Measurements from ENCODE around the gene BCL2L1.
A peak's percentile ranks its signal among the peaks of the same experiment; 100 is the strongest.
"Not testable (repeated sequence)": the region's sequence is repeated elsewhere in the genome, so short reads cannot be mapped to it uniquely, and the experiment has no call there.

Gene BCL2L1

GRCh38 chr20:31661625-31662371, 60.9 kb downstream of the BCL2L1 start:
- peaks cover 39 to 64% of the 10 kb centered on the region in 2 donors for H3K4me1 Mint-ChIP-seq
- DNase-seq (peak; percentile 52), ATAC-seq (replicated peaks) (peak; percentile 81 to 83)
- peaks cover 48 to 62% of the 10 kb centered on the region in 2 donors for H3K36me3 Mint-ChIP-seq
- H3K27ac Mint-ChIP-seq = peak overlapping the region; percentile 88
- peak overlapping the region; percentile 71 to 75 for H3K4me3 Mint-ChIP-seq
- H3K27me3 Mint-ChIP-seq = no peaks in the 10 kb centered on the region
- H3K9me3 Mint-ChIP-seq = no peaks in the 10 kb centered on the region

GRCh38 chr20:31654534-31654933, 68.1 kb downstream of the BCL2L1 start:
- Mint-ChIP-seq H3K27ac (no peak overlapping the region), H3K4me3 (no peak overlapping the region), H3K27me3 (no peaks in the 10 kb centered on the region), H3K4me1 (peaks cover 5 to 16% of the 10 kb centered on the region in 2 donors), H3K36me3 (peaks cover 1 to 4% of the 10 kb centered on the region in 2 donors), H3K9me3 (no peaks in the 10 kb centered on the region)
- ATAC-seq (replicated peaks) (no peak), DNase-seq (no peak)

- no peaks in the 10 kb centered on the region for H3K9me3 Mint-ChIP-seq
- DNase-seq (no peak), ATAC-seq (replicated peaks) (peak in 1 of 2 donors; percentile 23)
- H3K4me1 Mint-ChIP-seq = peaks cover 5 to 16% of the 10 kb centered on the region in 2 donors
- peaks cover 0 to under 1% of the 10 kb centered on the region in 2 donors for H3K36me3 Mint-ChIP-seq
- no peak overlapping the region for H3K27ac Mint-ChIP-seq
- no peaks in the 10 kb centered on the region for H3K27me3 Mint-ChIP-seq
- H3K4me3 Mint-ChIP-seq = no peak overlapping the region
Observed at GRCh38 chr20:31653561-31653960, 69.1 kb downstream of the BCL2L1 start.

GRCh38 chr20:31652917-31653396, 69.7 kb downstream of the BCL2L1 start:
- ATAC-seq (replicated peaks) (no peak), DNase-seq (no peak)
- no peaks in the 10 kb centered on the region for H3K27me3 Mint-ChIP-seq
- no peak overlapping the region for H3K27ac Mint-ChIP-seq
- no peak overlapping the region for H3K4me3 Mint-ChIP-seq
- peaks cover 5 to 16% of the 10 kb centered on the region in 2 donors for H3K4me1 Mint-ChIP-seq
- no peaks in the 10 kb centered on the region for H3K36me3 Mint-ChIP-seq
- no peaks in the 10 kb centered on the region for H3K9me3 Mint-ChIP-seq

GRCh38 chr20:31648104-31648503, 74.6 kb downstream of the BCL2L1 start:
- H3K27me3 Mint-ChIP-seq; ATAC-seq (replicated peaks); H3K4me3 Mint-ChIP-seq; H3K36me3 Mint-ChIP-seq; H3K27ac Mint-ChIP-seq; DNase-seq; H3K9me3 Mint-ChIP-seq: not testable (repeated sequence)
- H3K4me1 Mint-ChIP-seq = peaks cover 5 to 18% of the 10 kb centered on the region in 2 donors

GRCh38 chr20:31644701-31645100, 78.0 kb downstream of the BCL2L1 start:
- no peak overlapping the region for H3K4me3 Mint-ChIP-seq
- no peaks in the 10 kb centered on the region for H3K36me3 Mint-ChIP-seq
- ATAC-seq (replicated peaks) (no peak), DNase-seq (no peak)
- H3K27ac Mint-ChIP-seq = no peak overlapping the region
- H3K27me3 Mint-ChIP-seq = peaks cover 6 to 11% of the 10 kb centered on the region in 2 donors
- H3K4me1 Mint-ChIP-seq = peaks cover 3 to 7% of the 10 kb centered on the region in 2 donors
- no peaks in the 10 kb centered on the region for H3K9me3 Mint-ChIP-seq

GRCh38 chr20:31643522-31643921, 79.1 kb downstream of the BCL2L1 start:
- peaks cover 3 to 6% of the 10 kb centered on the region in 2 donors for H3K4me1 Mint-ChIP-seq
- no peaks in the 10 kb centered on the region for H3K36me3 Mint-ChIP-seq
- no peak for DNase-seq
- no peak for ATAC-seq (replicated peaks)
- H3K27me3 Mint-ChIP-seq = peaks cover 6 to 11% of the 10 kb centered on the region in 2 donors
- no peak overlapping the region for H3K4me3 Mint-ChIP-seq
- no peak overlapping the region for H3K27ac Mint-ChIP-seq
- H3K9me3 Mint-ChIP-seq = no peaks in the 10 kb centered on the region

- ATAC-seq (replicated peaks) (no peak), DNase-seq (no peak)
- Mint-ChIP-seq H3K4me1 (peaks cover 3 to 11% of the 10 kb centered on the region in 2 donors), H3K27ac (no peak overlapping the region), H3K27me3 (peaks cover 6 to 11% of the 10 kb centered on the region in 2 donors), H3K4me3 (no peak overlapping the region), H3K36me3 (no peaks in the 10 kb centered on the region), H3K9me3 (no peaks in the 10 kb centered on the region)
Observed at GRCh38 chr20:31642837-31643236, 79.8 kb downstream of the BCL2L1 start.

- H3K36me3 Mint-ChIP-seq = no peaks in the 10 kb centered on the region
- peaks cover 3 to 11% of the 10 kb centered on the region in 2 donors for H3K4me1 Mint-ChIP-seq
- no peak overlapping the region for H3K27ac Mint-ChIP-seq
- H3K27me3 Mint-ChIP-seq = peaks cover 6 to 11% of the 10 kb centered on the region in 2 donors
- ATAC-seq (replicated peaks) = no peak
- H3K9me3 Mint-ChIP-seq = no peaks in the 10 kb centered on the region
- DNase-seq = no peak
- H3K4me3 Mint-ChIP-seq = no peak overlapping the region
Observed at GRCh38 chr20:31641391-31641790, 81.3 kb downstream of the BCL2L1 start.

GRCh38 chr20:31640259-31640658, 82.4 kb downstream of the BCL2L1 start:
- Mint-ChIP-seq H3K27me3 (peaks cover 6 to 11% of the 10 kb centered on the region in 2 donors), H3K9me3 (no peaks in the 10 kb centered on the region), H3K27ac (no peak overlapping the region), H3K36me3 (no peaks in the 10 kb centered on the region), H3K4me1 (peaks cover 3 to 11% of the 10 kb centered on the region in 2 donors), H3K4me3 (no peak overlapping the region)
- no peak for ATAC-seq (replicated peaks)
- DNase-seq = no peak

GRCh38 chr20:31638816-31639215, 83.9 kb downstream of the BCL2L1 start:
- no peaks in the 10 kb centered on the region for H3K36me3 Mint-ChIP-seq
- ATAC-seq (replicated peaks) (no peak), DNase-seq (no peak)
- H3K27me3 Mint-ChIP-seq = peaks cover 6 to 11% of the 10 kb centered on the region in 2 donors
- no peaks in the 10 kb centered on the region for H3K9me3 Mint-ChIP-seq
- no peak overlapping the region for H3K27ac Mint-ChIP-seq
- peaks cover 3 to 11% of the 10 kb centered on the region in 2 donors for H3K4me1 Mint-ChIP-seq
- no peak overlapping the region for H3K4me3 Mint-ChIP-seq

GRCh38 chr20:31638317-31638716, 84.4 kb downstream of the BCL2L1 start:
- H3K27me3 Mint-ChIP-seq = peaks cover 6 to 11% of the 10 kb centered on the region in 2 donors
- ATAC-seq (replicated peaks) = no peak
- H3K9me3 Mint-ChIP-seq = no peaks in the 10 kb centered on the region
- no peak overlapping the region for H3K27ac Mint-ChIP-seq
- H3K4me1 Mint-ChIP-seq = peaks cover 3 to 11% of the 10 kb centered on the region in 2 donors
- H3K36me3 Mint-ChIP-seq = no peaks in the 10 kb centered on the region
- no peak overlapping the region for H3K4me3 Mint-ChIP-seq
- no peak for DNase-seq

- no peak for ATAC-seq (replicated peaks)
Observed at GRCh38 chr20:31637660-31638059, 85.0 kb downstream of the BCL2L1 start, which contains the start of gene COX4I2. Gene COX4I2 (plus strand): TSS chr20:31637912. CDS start chr20:31639018, 1,106 bp downstream.

GRCh38 chr20:31633339-31633914, 89.2 kb downstream of the BCL2L1 start:
- ATAC-seq (replicated peaks) (no peak), DNase-seq (no peak)
- H3K27ac Mint-ChIP-seq = no peak overlapping the region
- no peaks in the 10 kb centered on the region for H3K36me3 Mint-ChIP-seq
- H3K4me1 Mint-ChIP-seq = peaks cover 2 to 15% of the 10 kb centered on the region in 2 donors
- H3K4me3 Mint-ChIP-seq = no peak overlapping the region
- no peaks in the 10 kb centered on the region for H3K27me3 Mint-ChIP-seq
- no peaks in the 10 kb centered on the region for H3K9me3 Mint-ChIP-seq

More at GRCh38 chr20:31637660-31638059, 85.0 kb downstream of the BCL2L1 start, which contains the start of gene COX4I2:
- peaks cover 6 to 7% of the 10 kb centered on the region in 2 donors for H3K27me3 Mint-ChIP-seq
- H3K4me1 Mint-ChIP-seq = peaks cover 0 to 5% of the 10 kb centered on the region in 2 donors
- H3K9me3 Mint-ChIP-seq = no peaks in the 10 kb centered on the region
- H3K27ac Mint-ChIP-seq = no peak within 1 kb of the TSS
- no peak within 1 kb of the TSS for H3K4me3 Mint-ChIP-seq
- DNase-seq = no peak
- no peaks in the 10 kb centered on the region for H3K36me3 Mint-ChIP-seq

All from stimulated activated naive B cell treated with anti-CD40 and anti-IgM and Interleukin-4, amounts not matched to agents 10 μg/mL and 1 μg/mL and 100 μg/mL, for 72 hours (primary cell).